Uterus (tissue), 2 donors: ENCODE data around the gene HOTAIR.

Source experiments
- CTCF ChIP-seq, 4 experiments: fragments of 200-600 bp in 2 of 4; fragments of 450-650 bp in 2 of 4; sonication (generic) in 2 of 4; IDR thresholded peaks; one replicate each; pipeline ENCODE4 v1.5.1; 2016 to 2019; ENCODE audit warnings: antibody characterized with exemption in 4 of 4, mild to moderate bottlenecking in 2 of 4, moderate library complexity in 1 of 4
- POLR2A ChIP-seq, 2 donors: fragments of 450-650 bp; IDR thresholded peaks; one replicate each; pipeline ENCODE4 v1.6.1; 2016; ENCODE audit warnings: antibody characterized with exemption in 2 of 2, mild to moderate bottlenecking in 1 of 2, moderate library complexity in 1 of 2

- TF ChIP-seq CTCF (IDR thresholded peaks at IDR 0.05) (no peak), POLR2A (IDR thresholded peaks at IDR 0.05) (no peak)
Measured at GRCh38 chr12:54019091-54019811, 44.5 kb upstream of the HOTAIR start.
